HL-60 (cell line): ENCODE data around the gene PPIG.
"Not testable (repeated sequence)": the region's sequence is repeated elsewhere in the genome, so short reads cannot be mapped to it uniquely, and the experiment has no call there.

Experiments used
- DNase-seq, 2 experiments: peaks; one replicate each; pipeline ENCODE4 v3.0.0-alpha.2; 2010 to 2020; ENCODE audit warnings: low read depth in 1 of 2, low spot score in 1 of 2
- H3K27ac ChIP-seq: fragments of 250-450 bp; sonication (Bioruptor Pico); replicated peaks from 2 replicates; pipeline ENCODE4 v1.5.1; 2020; ENCODE audit warnings: mild to moderate bottlenecking, moderate library complexity
- H3K27me3 ChIP-seq: fragments of 250-450 bp; sonication (Bioruptor Pico); 2 replicates; pipeline ENCODE4 v1.5.1; 2021; ENCODE audit warnings: mild to moderate bottlenecking, moderate library complexity; ENCODE audit not compliant: insufficient read depth, poor library complexity, severe bottlenecking
- H3K4me3 ChIP-seq: replicated peaks from 2 replicates; pipeline ENCODE4 v1.5.1; 2011; ENCODE audit warnings: mild to moderate bottlenecking, control low read depth, low read length; ENCODE audit not compliant: insufficient read depth
- CTCF ChIP-seq: IDR thresholded peaks from one replicate; pipeline ENCODE4 v1.5.1; 2011; ENCODE audit warnings: low read length, control low read depth, inconsistent platforms; ENCODE audit not compliant: insufficient read depth
- GABPA ChIP-seq: IDR thresholded peaks from 2 replicates; pipeline ENCODE4 v1.6.1; 2012; ENCODE audit warnings: low read depth
- POLR2AphosphoS5 ChIP-seq: IDR thresholded peaks from 2 replicates; pipeline ENCODE4 v1.6.1; 2012; ENCODE audit warnings: low read depth
- REST ChIP-seq: IDR thresholded peaks from 2 replicates; pipeline ENCODE4 v1.6.1; 2012; ENCODE audit warnings: low read depth; ENCODE audit not compliant: insufficient replicate concordance
- SPI1 ChIP-seq: IDR thresholded peaks from 2 replicates; pipeline ENCODE4 v1.6.1; 2012; ENCODE audit warnings: low read depth, mild to moderate bottlenecking, borderline replicate concordance

PPIG gene

GRCh38 chr2:169572821-169573159, 11.4 kb upstream of the PPIG start:
- TF ChIP-seq REST (no peak), SPI1 (no peak), POLR2AphosphoS5 (no peak), CTCF (no peak), GABPA (no peak)
- no peak for DNase-seq
- Histone ChIP-seq H3K27me3 (no peaks in the 10 kb centered on the region), H3K4me3 (peak overlapping the region; percentile 92), H3K27ac (peak overlapping the region; percentile 72)

GRCh38 chr2:169573160-169573973, 10.8 kb upstream of the PPIG start, which contains the start of gene FASTKD1:
TSS of gene FASTKD1 (minus strand) at chr2:169573865. CDS start at chr2:169572029, 1,836 bp downstream.
- TF ChIP-seq POLR2AphosphoS5 (peak; percentile 43; the same call in 1 of the 2 replicates), SPI1 (peak; percentile 75; the same call in 1 of the 2 replicates), CTCF (no peak)
- peak within 1 kb of the TSS; percentile 92 for H3K4me3 ChIP-seq
- no peaks in the 10 kb centered on the region for H3K27me3 ChIP-seq
- H3K27ac ChIP-seq = peak within 1 kb of the TSS; percentile 72
- peak; percentile 81 to 96 for DNase-seq

- TF ChIP-seq CTCF (no peak), POLR2AphosphoS5 (no peak), SPI1 (no peak)
- no peak for DNase-seq
- Histone ChIP-seq H3K4me3 (peak overlapping the region; percentile 92; the same call in 1 of the 2 replicates), H3K27ac (no peak overlapping the region), H3K27me3 (no peaks in the 10 kb centered on the region)
Measured at GRCh38 chr2:169573974-169574299, 10.2 kb upstream of the PPIG start.

- H3K4me3 ChIP-seq, DNase-seq, H3K27me3 ChIP-seq, H3K27ac ChIP-seq: not testable (repeated sequence)
Measured at GRCh38 chr2:169574539-169574938, 9.6 kb upstream of the PPIG start.

- H3K27me3 ChIP-seq, DNase-seq, H3K27ac ChIP-seq, H3K4me3 ChIP-seq: not testable (repeated sequence)
Measured at GRCh38 chr2:169575264-169575663, 8.9 kb upstream of the PPIG start.
